Kidney (tissue), 14 donors: Measurements from ENCODE around the gene CCDC85C. TPM values are rescaled to one million over a fixed set of nuclear protein-coding genes. Genes with fewer than 3 reads are reported as not detected.

Experiments used
- DNase-seq, 5 donors: peaks; one replicate each; pipeline ENCODE4 v3.0.0-alpha.2; 2013 to 2020
- FAIRE-seq: peaks from 2 replicates; lab custom pipeline; 2012; peaks lifted over from hg19 to GRCh38; lab: Jason Lieb, UNC
- H3K27ac ChIP-seq, 2 donors: one replicate each; pipeline ENCODE4 v1.7.0; 2013; ENCODE audit warnings: low read depth in 2 of 2, low read length in 2 of 2, inconsistent platforms in 1 of 2
- H3K27me3 ChIP-seq: one replicate; pipeline ENCODE4 v1.7.1; 2013; ENCODE audit warnings: low read length, inconsistent platforms; ENCODE audit not compliant: control insufficient read depth, insufficient read depth
- H3K36me3 ChIP-seq, 3 donors: one replicate each; pipeline versions ENCODE4 v1.7.0 to v1.7.1; 2013; ENCODE audit warnings: low read length in 3 of 3, control low read depth in 1 of 3, inconsistent platforms in 1 of 3; ENCODE audit not compliant: insufficient read depth in 3 of 3, control insufficient read depth in 2 of 3
- H3K4me1 ChIP-seq, 3 donors: one replicate each; pipeline versions ENCODE4 v1.7.0 to v1.7.1; 2013; ENCODE audit warnings: low read length in 3 of 3, inconsistent platforms in 1 of 3, low read depth in 1 of 3; ENCODE audit not compliant: control insufficient read depth in 2 of 3, insufficient read depth in 2 of 3
- H3K4me3 ChIP-seq, 3 donors: one replicate each; pipeline versions ENCODE4 v1.7.0 to v1.8.1; 2013; ENCODE audit warnings: low read length in 3 of 3, control low read depth in 1 of 3, inconsistent platforms in 1 of 3
- H3K9ac ChIP-seq, 3 donors: one replicate each; pipeline versions ENCODE4 v1.7.0 to v1.7.1; 2013; ENCODE audit warnings: low read length in 3 of 3, control low read depth in 1 of 3, inconsistent platforms in 1 of 3
- H3K9me3 ChIP-seq, 3 donors: one replicate each; pipeline versions ENCODE4 v1.7.0 to v1.7.1; 2013; ENCODE audit warnings: low read length in 3 of 3, control low read depth in 1 of 3, inconsistent platforms in 1 of 3; ENCODE audit not compliant: control insufficient read depth in 2 of 3, insufficient read depth in 1 of 3
- intact Hi-C: fragments of 100-400 bp; cut with DNase I; formaldehyde crosslinking; loops from one replicate; pipeline ENCODE4 v1.11.1; 2022
- polyA plus RNA-seq: library from polyadenylated mRNA; stranded (reverse); fragments of 350-450 nt; fragmentation: Illumina TruSeq; extraction: RNeasy Lipid Tissue Mini Kit (QIAGEN cat#74804); gene quantifications from one replicate; pipeline ENCODE4 v1.2.3, GENCODE V29; 2014; ENCODE audit warnings: low read depth, low replicate concordance; ENCODE audit not compliant: insufficient read depth
- total RNA-seq: library from RNA; stranded (reverse); fragmentation: NEBNext Ultra II Directional; extraction: Animal tissue kit (Norgen Biotek cat#: 25700); gene quantifications from one replicate; pipeline ENCODE4 v1.2.1, GENCODE V29; 2021
- TF ChIP-seq, protein P1 (sequence below): IDR thresholded peaks from 3 replicates; pipeline ENCODE4 v1.5.1; 2012; ENCODE audit warnings: mild to moderate bottlenecking, moderate library complexity, borderline replicate concordance; ENCODE audit not compliant: insufficient read depth; ENCODE audit errors: extremely low read depth
- donor health status: control.
- donor health status: control.
- donor health status: control.
- donor health status: control.
- donor health status: control.
- donor health status: DM: yes; HTN: yes; CAD: no.
- donor health status: Normal renal cell carcinoma (clear cell type).

CCDC85C gene
- total and polyA plus RNA-seq, 2 donors from 2014 or later = 14.7 to 21.4 TPM

DNA sequence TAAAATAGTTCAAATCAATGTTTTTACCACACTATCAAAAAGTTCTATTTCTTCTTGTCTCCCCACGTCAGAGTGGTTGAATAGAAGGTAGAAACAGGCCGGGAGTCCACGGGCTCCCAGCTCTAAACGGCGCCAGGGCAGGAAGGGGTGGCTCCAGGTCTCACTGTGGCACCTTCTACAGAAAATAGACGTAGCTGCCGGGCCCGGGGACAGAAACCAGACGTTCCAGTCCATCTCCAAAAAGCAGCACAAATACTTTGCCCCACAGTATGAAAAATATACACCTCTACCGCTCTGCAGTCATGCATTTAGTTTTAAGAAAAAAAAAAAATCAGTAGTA, 91.9 kb downstream of the CCDC85C start:
- intact Hi-C loops = no loop called here
- no peaks in the 10 kb centered on the region for H3K27me3 ChIP-seq
- H3K36me3 ChIP-seq = peaks cover 2 to 20% (median 14%) of the 10 kb centered on the region in 3 donors
- no peak overlapping the region for H3K9ac ChIP-seq
- H3K9me3 ChIP-seq = no peaks in the 10 kb centered on the region
- no peak overlapping the region for H3K4me3 ChIP-seq
- FAIRE-seq (no peak), DNase-seq (no peak)
- no peaks in the 10 kb centered on the region for H3K4me1 ChIP-seq
- TF ChIP-seq, protein P1, sequence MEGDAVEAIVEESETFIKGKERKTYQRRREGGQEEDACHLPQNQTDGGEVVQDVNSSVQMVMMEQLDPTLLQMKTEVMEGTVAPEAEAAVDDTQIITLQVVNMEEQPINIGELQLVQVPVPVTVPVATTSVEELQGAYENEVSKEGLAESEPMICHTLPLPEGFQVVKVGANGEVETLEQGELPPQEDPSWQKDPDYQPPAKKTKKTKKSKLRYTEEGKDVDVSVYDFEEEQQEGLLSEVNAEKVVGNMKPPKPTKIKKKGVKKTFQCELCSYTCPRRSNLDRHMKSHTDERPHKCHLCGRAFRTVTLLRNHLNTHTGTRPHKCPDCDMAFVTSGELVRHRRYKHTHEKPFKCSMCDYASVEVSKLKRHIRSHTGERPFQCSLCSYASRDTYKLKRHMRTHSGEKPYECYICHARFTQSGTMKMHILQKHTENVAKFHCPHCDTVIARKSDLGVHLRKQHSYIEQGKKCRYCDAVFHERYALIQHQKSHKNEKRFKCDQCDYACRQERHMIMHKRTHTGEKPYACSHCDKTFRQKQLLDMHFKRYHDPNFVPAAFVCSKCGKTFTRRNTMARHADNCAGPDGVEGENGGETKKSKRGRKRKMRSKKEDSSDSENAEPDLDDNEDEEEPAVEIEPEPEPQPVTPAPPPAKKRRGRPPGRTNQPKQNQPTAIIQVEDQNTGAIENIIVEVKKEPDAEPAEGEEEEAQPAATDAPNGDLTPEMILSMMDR = no peak
- H3K27ac ChIP-seq = no peak overlapping the region

DNA sequence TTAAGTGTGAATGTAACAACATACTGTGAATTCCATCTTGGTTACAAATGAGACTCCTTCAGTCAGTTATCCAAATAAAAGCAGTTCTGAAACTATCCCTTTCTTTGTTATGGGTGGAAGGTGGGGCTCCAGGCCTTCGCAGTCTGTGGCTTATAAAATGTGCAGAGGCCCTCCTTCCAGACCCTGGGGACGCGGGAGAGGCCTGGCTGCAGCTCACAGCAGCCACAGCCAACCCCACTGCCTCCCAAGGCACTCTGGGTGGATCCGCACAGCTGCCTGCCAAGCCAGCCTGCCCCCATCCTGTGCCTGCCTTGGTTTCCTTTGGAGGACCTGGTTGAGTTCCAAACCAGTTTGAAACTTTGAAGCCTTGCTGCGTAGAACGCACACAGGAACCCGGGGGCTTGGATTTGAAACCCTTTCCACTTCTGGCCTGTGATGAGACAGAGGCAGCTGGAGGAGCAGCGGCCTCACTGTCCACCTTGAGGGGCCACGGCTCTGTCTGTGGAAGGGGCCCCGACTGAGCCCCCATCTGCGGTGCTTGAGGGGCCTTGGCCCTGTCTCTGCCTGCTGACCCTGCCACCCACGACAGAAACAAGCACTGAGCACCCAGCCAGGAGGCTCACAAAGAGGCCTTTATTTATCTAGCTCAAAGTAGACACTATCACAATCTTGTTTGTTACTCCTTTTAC, 92.4 kb downstream of the CCDC85C start:
- Histone ChIP-seq H3K36me3 (peaks cover 3 to 21% (median 14%) of the 10 kb centered on the region in 3 donors), H3K9ac (no peak overlapping the region)

DNA sequence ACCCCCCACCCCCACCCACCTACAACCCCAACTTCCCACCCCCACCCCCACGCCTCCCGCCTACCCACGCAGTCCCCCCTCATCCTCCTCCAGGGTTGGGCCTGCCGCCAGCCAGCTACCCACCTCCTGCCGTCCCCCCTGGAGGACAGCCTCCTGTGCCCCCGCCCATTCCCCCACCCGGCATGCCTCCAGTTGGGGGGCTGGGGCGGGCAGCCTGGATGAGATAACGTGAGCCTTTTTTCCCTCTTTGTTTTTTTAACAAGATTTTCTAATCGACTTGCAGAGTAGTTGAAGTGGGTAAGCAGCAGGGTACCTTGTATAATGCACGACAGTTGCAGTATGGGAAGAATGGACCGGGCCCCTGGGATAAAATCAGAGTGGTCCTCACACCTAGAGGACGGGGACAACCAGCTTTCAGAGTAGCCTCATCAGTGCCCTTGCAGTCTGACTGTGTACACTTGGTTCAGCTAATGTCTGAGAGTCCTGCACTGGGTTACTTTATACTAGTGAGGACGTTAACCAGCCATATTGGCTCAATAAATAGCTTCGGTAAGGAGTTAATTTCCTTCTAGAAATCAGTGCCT, 93.4 kb downstream of the CCDC85C start:
- no peaks in the 10 kb centered on the region for H3K27me3 ChIP-seq
- no peak for FAIRE-seq
- peak in 1 of 5 donors; percentile 75 for DNase-seq
- peaks cover 7 to 26% (median 14%) of the 10 kb centered on the region in 3 donors for H3K36me3 ChIP-seq
- no peak overlapping the region for H3K4me3 ChIP-seq
- TF ChIP-seq, protein P1 = no peak
- intact Hi-C loops = no loop called here
- H3K27ac ChIP-seq = no peak overlapping the region
- no peaks in the 10 kb centered on the region for H3K9me3 ChIP-seq
- no peak overlapping the region for H3K9ac ChIP-seq
- H3K4me1 ChIP-seq = no peaks in the 10 kb centered on the region

More for the DNA sequence above, 92.4 kb downstream of the CCDC85C start:
- TF ChIP-seq, protein P1 = no peak
- FAIRE-seq = no peak
- H3K27ac ChIP-seq = no peak overlapping the region
- DNase-seq = peak in 1 of 5 donors; percentile 56
- intact Hi-C loops = no loop called here
- H3K4me1 ChIP-seq = no peaks in the 10 kb centered on the region
- H3K27me3 ChIP-seq = no peaks in the 10 kb centered on the region
- H3K4me3 ChIP-seq = no peak overlapping the region
- no peaks in the 10 kb centered on the region for H3K9me3 ChIP-seq
